Measurements from ENCODE around the gene TSR1. TPM values are rescaled to one million over a fixed set of nuclear protein-coding genes. Genes with fewer than 3 reads are reported as not detected.

The TSR1 gene
- total RNA-seq, 1 experiment from 2014 or later: 42.1 TPM

GRCh38 chr17:2299756-2300155 lies 36.5 kb downstream of the TSR1 start:
- no peak overlapping the region for H2AFZ ChIP-seq (ENCODE audit: low read length)
- H3K9me3 ChIP-seq (ENCODE audit: low read length): no peaks in the 10 kb centered on the region
- H3K4me1 ChIP-seq (ENCODE audit: low read length): peaks cover 18% of the 10 kb centered on the region
- H3K27ac ChIP-seq (ENCODE audit: low read length): no peak overlapping the region
- no peaks in the 10 kb centered on the region for H3K27me3 ChIP-seq (ENCODE audit: low read length)
- H3K4me2 ChIP-seq (ENCODE audit: low read depth, low read length, poor library complexity, severe bottlenecking): no peak overlapping the region
- 0 out of 2 replicates have a peak, but pooled peaks cover 5% of the 10 kb centered on the region for H4K20me1 ChIP-seq (ENCODE audit: insufficient read depth, low read depth, low read length)
- H3K9me2 ChIP-seq (replicated peaks; ENCODE audit: insufficient read depth, low read length): no peaks in the 10 kb centered on the region
- no peak overlapping the region for H3K9ac ChIP-seq (ENCODE audit: low read length)
- H3K36me3 ChIP-seq (ENCODE audit: insufficient read depth, low read length): peaks cover 13% of the 10 kb centered on the region; the same call in 1 of the 2 replicates
- peaks cover 78% of the 10 kb centered on the region for H3K79me2 ChIP-seq (ENCODE audit: low read length)
- no peak for DNase-seq
- no peak overlapping the region for H3K4me3 ChIP-seq (ENCODE audit: low read length)

GRCh38 chr17:2299136-2299535 lies 37.1 kb downstream of the TSR1 start:
- Histone ChIP-seq H3K27ac (ENCODE audit: low read length) (no peak overlapping the region), H4K20me1 (ENCODE audit: insufficient read depth, low read depth, low read length) (0 out of 2 replicates have a peak, but pooled peaks cover 5% of the 10 kb centered on the region), H3K9me3 (ENCODE audit: low read length) (no peaks in the 10 kb centered on the region), H3K9ac (ENCODE audit: low read length) (no peak overlapping the region), H2AFZ (ENCODE audit: low read length) (no peak overlapping the region), H3K4me3 (ENCODE audit: low read length) (no peak overlapping the region), H3K36me3 (ENCODE audit: insufficient read depth, low read length) (peaks cover 13% of the 10 kb centered on the region; the same call in 1 of the 2 replicates), H3K27me3 (ENCODE audit: low read length) (no peaks in the 10 kb centered on the region), H3K4me2 (ENCODE audit: low read depth, low read length, poor library complexity, severe bottlenecking) (no peak overlapping the region), H3K4me1 (ENCODE audit: low read length) (peaks cover 12% of the 10 kb centered on the region), H3K79me2 (ENCODE audit: low read length) (peaks cover 73% of the 10 kb centered on the region), H3K9me2 (replicated peaks; ENCODE audit: insufficient read depth, low read length) (no peaks in the 10 kb centered on the region)
- no peak for DNase-seq

GRCh38 chr17:2297023-2297422 lies 39.2 kb downstream of the TSR1 start:
- no peaks in the 10 kb centered on the region for H3K27me3 ChIP-seq (ENCODE audit: low read length)
- no peak overlapping the region for H3K4me2 ChIP-seq (ENCODE audit: low read depth, low read length, poor library complexity, severe bottlenecking)
- H3K27ac ChIP-seq (ENCODE audit: low read length): no peak overlapping the region
- H2AFZ ChIP-seq (ENCODE audit: low read length): no peak overlapping the region
- no peaks in the 10 kb centered on the region for H3K9me2 ChIP-seq (replicated peaks; ENCODE audit: insufficient read depth, low read length)
- no peaks in the 10 kb centered on the region for H4K20me1 ChIP-seq (ENCODE audit: insufficient read depth, low read depth, low read length)
- no peak overlapping the region for H3K9ac ChIP-seq (ENCODE audit: low read length)
- no peak for DNase-seq
- H3K9me3 ChIP-seq (ENCODE audit: low read length): no peaks in the 10 kb centered on the region
- H3K4me1 ChIP-seq (ENCODE audit: low read length): peaks cover 5% of the 10 kb centered on the region
- no peak overlapping the region for H3K4me3 ChIP-seq (ENCODE audit: low read length)
- peaks cover 62% of the 10 kb centered on the region for H3K79me2 ChIP-seq (ENCODE audit: low read length)
- peaks cover 18% of the 10 kb centered on the region; the same call in 1 of the 2 replicates for H3K36me3 ChIP-seq (ENCODE audit: insufficient read depth, low read length)

DNA sequence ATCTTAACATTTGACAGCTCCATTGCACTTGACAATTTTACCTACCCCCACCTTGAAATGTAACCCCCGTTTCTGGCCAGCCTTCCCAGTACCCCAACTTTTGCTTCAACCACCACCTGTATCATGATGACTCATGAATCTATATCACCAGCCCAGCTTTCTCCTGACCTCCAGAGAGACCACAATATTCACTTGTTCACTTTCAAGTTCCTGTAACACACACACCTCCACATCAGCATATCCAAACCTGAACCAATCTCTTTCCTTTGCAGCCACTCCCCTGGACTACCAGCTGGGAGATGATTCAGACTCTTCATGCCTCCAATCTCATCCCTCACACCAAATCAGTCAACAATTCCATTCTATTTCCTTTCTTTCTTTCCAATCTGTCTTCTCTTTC lies 40.7 kb downstream of the TSR1 start:
- H3K27me3 ChIP-seq (ENCODE audit: low read length): no peaks in the 10 kb centered on the region
- H3K4me3 ChIP-seq (ENCODE audit: low read length): no peak overlapping the region
- H3K9me3 ChIP-seq (ENCODE audit: low read length): no peaks in the 10 kb centered on the region
- H3K4me2 ChIP-seq (ENCODE audit: low read depth, low read length, poor library complexity, severe bottlenecking): no peak overlapping the region
- DNase-seq: no peak
- H3K9ac ChIP-seq (ENCODE audit: low read length): no peak overlapping the region
- peaks cover 21% of the 10 kb centered on the region; the same call in 1 of the 2 replicates for H3K36me3 ChIP-seq (ENCODE audit: insufficient read depth, low read length)
- H2AFZ ChIP-seq (ENCODE audit: low read length): no peak overlapping the region
- H3K9me2 ChIP-seq (replicated peaks; ENCODE audit: insufficient read depth, low read length): no peaks in the 10 kb centered on the region
- peaks cover 47% of the 10 kb centered on the region for H3K79me2 ChIP-seq (ENCODE audit: low read length)
- H3K27ac ChIP-seq (ENCODE audit: low read length): no peak overlapping the region
- peaks cover 3% of the 10 kb centered on the region for H3K4me1 ChIP-seq (ENCODE audit: low read length)
- H4K20me1 ChIP-seq (ENCODE audit: insufficient read depth, low read depth, low read length): no peaks in the 10 kb centered on the region

DNA sequence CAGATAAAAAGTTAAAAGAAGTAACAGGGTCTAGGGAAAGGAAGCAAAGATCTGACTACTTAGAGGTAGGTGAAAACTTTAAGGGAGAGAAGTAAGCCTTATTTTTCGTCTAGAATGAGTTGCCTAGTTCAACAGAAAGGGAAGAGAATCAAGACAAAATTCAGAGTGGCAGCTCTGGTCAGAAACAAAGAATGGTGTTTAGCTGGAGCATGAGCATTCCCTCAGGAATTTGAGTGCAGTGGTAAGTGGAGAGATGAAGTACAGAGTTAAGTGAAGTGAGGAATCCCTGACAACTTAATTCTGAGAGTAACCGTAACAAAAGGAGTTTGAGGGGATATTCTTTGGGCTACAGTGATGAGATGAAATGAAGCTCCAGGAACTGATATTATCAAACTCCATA lies 44.2 kb downstream of the TSR1 start:
- peaks cover 10% of the 10 kb centered on the region for H3K4me1 ChIP-seq (ENCODE audit: low read length)
- H4K20me1 ChIP-seq (ENCODE audit: insufficient read depth, low read depth, low read length): no peaks in the 10 kb centered on the region
- H3K9me2 ChIP-seq (replicated peaks; ENCODE audit: insufficient read depth, low read length): no peaks in the 10 kb centered on the region
- no peaks in the 10 kb centered on the region for H3K9me3 ChIP-seq (ENCODE audit: low read length)
- peaks cover 23% of the 10 kb centered on the region; the same call in 1 of the 2 replicates for H3K36me3 ChIP-seq (ENCODE audit: insufficient read depth, low read length)
- H3K27me3 ChIP-seq (ENCODE audit: low read length): no peaks in the 10 kb centered on the region
- no peak overlapping the region for H3K27ac ChIP-seq (ENCODE audit: low read length)
- H3K4me2 ChIP-seq (ENCODE audit: low read depth, low read length, poor library complexity, severe bottlenecking): no peak overlapping the region
- no peak overlapping the region for H3K4me3 ChIP-seq (ENCODE audit: low read length)
- no peak for DNase-seq
- no peak overlapping the region for H2AFZ ChIP-seq (ENCODE audit: low read length)
- H3K79me2 ChIP-seq (ENCODE audit: low read length): peaks cover 33% of the 10 kb centered on the region
- no peak overlapping the region for H3K9ac ChIP-seq (ENCODE audit: low read length)

DNA sequence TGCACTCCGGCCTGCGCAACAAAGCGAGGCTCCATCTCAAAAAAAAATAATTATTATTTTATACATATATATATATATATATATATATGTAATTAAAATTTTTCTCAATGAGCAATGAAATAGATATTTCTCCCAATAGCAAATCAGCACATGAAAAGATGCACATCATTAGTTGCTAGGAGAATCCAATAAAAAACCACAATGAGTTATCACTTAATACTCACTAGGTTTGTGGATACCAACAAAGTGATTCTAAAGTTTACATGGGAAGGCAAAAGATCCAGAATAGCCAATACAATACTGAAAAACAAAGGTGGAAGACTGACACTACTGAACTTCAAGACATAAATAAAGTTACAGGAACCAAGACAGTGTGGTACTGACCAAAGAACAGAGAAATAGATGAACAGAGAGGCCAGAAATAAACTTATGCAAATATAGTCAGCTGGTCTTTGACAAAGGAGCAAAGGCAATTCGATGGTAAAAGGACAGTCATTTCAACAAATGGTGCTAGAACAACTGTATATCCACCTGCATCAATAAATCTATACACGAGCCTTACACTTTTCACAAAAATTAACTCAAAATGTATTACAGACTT lies 46.3 kb downstream of the TSR1 start:
- Histone ChIP-seq H3K36me3 (ENCODE audit: insufficient read depth, low read length) (peaks cover 27% of the 10 kb centered on the region; the same call in 1 of the 2 replicates), H2AFZ (ENCODE audit: low read length) (no peak overlapping the region), H3K4me2 (ENCODE audit: low read depth, low read length, poor library complexity, severe bottlenecking) (peak overlapping the region; percentile 46), H3K4me1 (ENCODE audit: low read length) (peaks cover 10% of the 10 kb centered on the region), H3K27ac (ENCODE audit: low read length) (0 out of 2 replicates have a peak overlapping the region, but pooled peaks have one; percentile 26), H3K27me3 (ENCODE audit: low read length) (no peaks in the 10 kb centered on the region), H3K9me2 (replicated peaks; ENCODE audit: insufficient read depth, low read length) (no peaks in the 10 kb centered on the region), H3K4me3 (ENCODE audit: low read length) (0 out of 2 replicates have a peak overlapping the region, but pooled peaks have one; percentile 3), H3K9me3 (ENCODE audit: low read length) (no peaks in the 10 kb centered on the region), H3K79me2 (ENCODE audit: low read length) (peaks cover 17% of the 10 kb centered on the region), H3K9ac (ENCODE audit: low read length) (peak overlapping the region; percentile 27; the same call in 1 of the 2 replicates), H4K20me1 (ENCODE audit: insufficient read depth, low read depth, low read length) (no peaks in the 10 kb centered on the region)
- peak; percentile 48 for DNase-seq

GRCh38 chr17:2283302-2283701 lies 53.0 kb downstream of the TSR1 start:
- no peak overlapping the region for H2AFZ ChIP-seq (ENCODE audit: low read length)
- no peak overlapping the region for H3K9ac ChIP-seq (ENCODE audit: low read length)
- H3K9me2 ChIP-seq (replicated peaks; ENCODE audit: insufficient read depth, low read length): no peaks in the 10 kb centered on the region
- H3K36me3 ChIP-seq (ENCODE audit: insufficient read depth, low read length): peaks cover 43% of the 10 kb centered on the region
- H3K27me3 ChIP-seq (ENCODE audit: low read length): no peaks in the 10 kb centered on the region
- H3K4me1 ChIP-seq (ENCODE audit: low read length): no peaks in the 10 kb centered on the region
- H3K27ac ChIP-seq (ENCODE audit: low read length): no peak overlapping the region
- H3K9me3 ChIP-seq (ENCODE audit: low read length): no peaks in the 10 kb centered on the region
- no peak for DNase-seq
- no peak overlapping the region for H3K4me3 ChIP-seq (ENCODE audit: low read length)
- H4K20me1 ChIP-seq (ENCODE audit: insufficient read depth, low read depth, low read length): no peaks in the 10 kb centered on the region
- H3K4me2 ChIP-seq (ENCODE audit: low read depth, low read length, poor library complexity, severe bottlenecking): no peak overlapping the region
- H3K79me2 ChIP-seq (ENCODE audit: low read length): peaks cover 5% of the 10 kb centered on the region

GRCh38 chr17:2282297-2282873 lies 53.9 kb downstream of the TSR1 start:
- H2AFZ ChIP-seq (ENCODE audit: low read length): no peak overlapping the region
- no peaks in the 10 kb centered on the region for H3K4me1 ChIP-seq (ENCODE audit: low read length)
- no peak overlapping the region for H3K9ac ChIP-seq (ENCODE audit: low read length)
- peaks cover 4% of the 10 kb centered on the region for H3K79me2 ChIP-seq (ENCODE audit: low read length)
- no peaks in the 10 kb centered on the region for H3K27me3 ChIP-seq (ENCODE audit: low read length)
- H3K9me3 ChIP-seq (ENCODE audit: low read length): no peaks in the 10 kb centered on the region
- H4K20me1 ChIP-seq (ENCODE audit: insufficient read depth, low read depth, low read length): no peaks in the 10 kb centered on the region
- H3K4me3 ChIP-seq (ENCODE audit: low read length): no peak overlapping the region
- H3K36me3 ChIP-seq (ENCODE audit: insufficient read depth, low read length): peaks cover 40% of the 10 kb centered on the region
- H3K4me2 ChIP-seq (ENCODE audit: low read depth, low read length, poor library complexity, severe bottlenecking): no peak overlapping the region
- no peaks in the 10 kb centered on the region for H3K9me2 ChIP-seq (replicated peaks; ENCODE audit: insufficient read depth, low read length)
- no peak overlapping the region for H3K27ac ChIP-seq (ENCODE audit: low read length)
- DNase-seq: peak; percentile 90
